H1 (cell line): ENCODE measurements around the gene CERKL.

Source experiments
- BCL11A ChIP-seq, 2 experiments: IDR thresholded peaks; one replicate each; pipeline ENCODE4 v1.6.1; 2011; ENCODE audit warnings: low read depth in 2 of 2, low read length in 2 of 2, mild to moderate bottlenecking in 2 of 2
- CHD7 ChIP-seq: fragments of 300-600 bp; sonication (generic); IDR thresholded peaks from 2 replicates; pipeline ENCODE4 v1.7.1; 2012; ENCODE audit warnings: low read length, moderate library complexity, mild to moderate bottlenecking, inconsistent platforms; ENCODE audit not compliant: insufficient replicate concordance
- EZH2 ChIP-seq: fragments of 200-600 bp; sonication (generic); IDR thresholded peaks from 2 replicates; pipeline ENCODE4 v1.7.1; 2012; ENCODE audit warnings: low read depth, mild to moderate bottlenecking, moderate library complexity, low read length, inconsistent platforms; ENCODE audit not compliant: severe bottlenecking
- JUN ChIP-seq: IDR thresholded peaks from 2 replicates; pipeline ENCODE4 v1.6.1; 2011; ENCODE audit warnings: low read depth, mild to moderate bottlenecking, improper control_type of control experiment, low read length
- PHF8 ChIP-seq: fragments of 200-600 bp; sonication (generic); conservative IDR thresholded peaks from 2 replicates; pipeline ENCODE4 v1.7.1; 2012; ENCODE audit warnings: low read depth, mild to moderate bottlenecking, inconsistent platforms, low read length, moderate library complexity
- POLR2A ChIP-seq, 2 experiments: IDR thresholded peaks; 1 replicate in 1 of 2; 2 replicates in 1 of 2; pipeline ENCODE4 v1.6.1; 2011; ENCODE audit warnings: low read depth in 2 of 2, low read length in 2 of 2, mild to moderate bottlenecking in 2 of 2; ENCODE audit errors: control extremely low read depth in 1 of 2
- USF2 ChIP-seq: IDR thresholded peaks from 2 replicates; pipeline ENCODE4 v1.6.1; 2011; ENCODE audit warnings: low read length, improper control_type of control experiment

GRCh38 chr2:181678861-181679543 lies 22.1 kb upstream of the CERKL start:
- no peak for TF ChIP-seq CHD7
- peak; percentile 84 for TF ChIP-seq EZH2
- no peak for TF ChIP-seq BCL11A (IDR thresholded peaks at IDR 0.05; ENCODE audit: low read depth in 2 of 2, low read length in 2 of 2)
- TF ChIP-seq PHF8: no peak
- no peak for TF ChIP-seq POLR2A (IDR thresholded peaks at IDR 0.05; ENCODE audit: control extremely low read depth in 1 of 2, low read depth in 2 of 2, low read length in 2 of 2)
- TF ChIP-seq JUN: no peak
- no peak for TF ChIP-seq USF2
